NK-92 treated with Interleukin-12 subunit alpha and Interleukin-12 subunit beta, amount 100 ng/mL, for 24 hours (cell line): Measurements from ENCODE around the gene DNAH17.

Source experiments
- DNase-seq: peaks from one replicate; lab custom pipeline; 2025; lab: John Stamatoyannopoulos, UW

DNAH17 gene

GRCh38 chr17:78496311-78496710 is 80.9 kb downstream of the DNAH17 start:
- no peak for DNase-seq

DNA sequence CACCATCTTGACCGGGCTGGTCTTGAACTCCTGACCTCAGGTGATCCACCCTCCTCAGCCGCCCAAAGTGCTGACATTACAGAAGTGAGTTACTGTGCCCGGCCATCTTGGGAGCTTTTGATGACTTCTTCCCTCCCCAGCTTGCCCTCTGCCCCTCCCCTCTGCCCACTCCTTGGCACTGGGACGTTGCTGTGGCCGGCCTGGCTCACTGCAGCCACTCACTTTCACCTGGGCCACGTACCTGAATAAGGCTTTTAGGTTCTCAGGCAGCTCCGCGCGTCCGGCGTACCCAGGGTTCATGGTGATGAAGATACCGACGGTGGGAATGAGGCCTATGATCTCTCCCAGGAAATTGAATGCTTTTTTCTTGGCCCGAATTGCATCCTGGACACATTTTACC is 81.6 kb downstream of the DNAH17 start:
- no peak for DNase-seq

DNA sequence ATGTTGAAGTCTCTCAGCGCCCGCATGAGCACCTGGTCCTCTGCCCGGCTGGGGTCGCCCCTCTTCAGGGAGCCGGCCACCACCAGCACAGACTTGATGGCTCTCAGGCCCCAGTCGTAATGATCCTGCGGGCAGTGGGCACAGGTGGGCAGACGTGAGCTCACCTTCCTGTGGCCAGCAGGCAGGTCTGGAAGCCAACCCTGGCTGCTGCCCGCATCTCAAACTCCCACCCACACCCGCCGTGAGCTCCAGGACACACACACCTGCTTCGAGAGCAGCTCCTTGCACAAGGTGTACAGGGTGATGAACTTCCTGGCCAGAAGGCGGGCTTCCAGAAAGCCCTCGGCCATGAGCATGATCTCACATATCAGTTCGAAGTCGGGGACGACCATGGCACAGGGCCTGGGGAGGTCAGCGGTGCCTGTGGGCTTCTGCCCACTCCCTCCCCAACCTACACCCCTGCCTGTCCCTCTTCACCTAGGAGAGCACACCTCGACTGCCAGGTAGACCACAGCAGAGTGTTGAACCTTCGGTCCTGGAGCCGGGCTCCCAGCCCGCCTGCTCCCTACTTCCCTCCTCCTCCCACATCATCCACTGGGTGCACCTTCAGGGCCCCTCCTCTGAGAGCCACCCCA is 82.4 kb downstream of the DNAH17 start:
- no peak for DNase-seq

GRCh38 chr17:78493853-78494695 is 83.1 kb downstream of the DNAH17 start:
- DNase-seq, result no peak

DNA sequence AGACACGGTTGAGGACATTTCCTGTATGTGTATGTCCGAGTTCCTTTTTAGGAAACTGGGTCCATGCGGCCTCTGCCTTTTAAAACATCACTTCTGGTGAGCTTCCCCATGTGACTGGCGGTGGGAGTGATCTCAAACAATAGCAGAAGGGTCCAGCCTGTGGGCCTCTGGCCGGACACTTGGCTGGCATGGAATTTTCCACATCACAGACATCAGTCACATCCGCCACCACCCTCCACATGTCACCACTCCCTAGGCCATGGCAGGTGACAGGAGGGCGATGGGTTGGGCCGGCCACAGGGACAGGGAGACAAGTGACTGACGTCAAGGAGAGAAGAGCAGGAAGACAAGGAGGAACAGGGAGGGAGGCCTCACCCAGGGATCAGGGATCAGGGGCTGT is 83.7 kb downstream of the DNAH17 start:
- no peak for DNase-seq

GRCh38 chr17:78492116-78492799 is 84.9 kb downstream of the DNAH17 start:
- no peak for DNase-seq

- DNase-seq, result no peak
These were observed 85.7 kb downstream of the DNAH17 start for GRCh38 chr17:78491236-78492115.

DNA sequence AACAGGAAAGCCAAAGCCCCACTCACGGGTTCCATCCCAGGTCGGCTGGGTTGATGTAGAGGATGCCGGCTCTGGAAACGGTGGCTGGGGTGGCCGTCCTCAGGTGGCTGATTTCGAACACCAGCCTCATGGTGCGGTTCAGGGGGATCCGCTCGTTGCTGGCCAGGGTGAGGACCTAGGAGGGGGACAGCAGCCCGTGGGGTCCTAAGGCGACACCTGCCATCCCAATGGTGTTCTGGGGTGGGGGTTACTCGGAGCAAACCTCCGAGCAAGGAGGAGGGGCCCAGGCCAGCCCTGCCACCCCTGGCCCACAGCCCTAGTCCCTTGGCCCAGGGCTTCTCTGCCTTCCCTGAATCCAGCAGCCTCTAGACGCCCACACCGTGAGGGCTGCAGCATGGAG is 86.5 kb downstream of the DNAH17 start:
- DNase-seq, result no peak

- no peak for DNase-seq
These were observed 87.0 kb downstream of the DNAH17 start for GRCh38 chr17:78490156-78490555.

DNA sequence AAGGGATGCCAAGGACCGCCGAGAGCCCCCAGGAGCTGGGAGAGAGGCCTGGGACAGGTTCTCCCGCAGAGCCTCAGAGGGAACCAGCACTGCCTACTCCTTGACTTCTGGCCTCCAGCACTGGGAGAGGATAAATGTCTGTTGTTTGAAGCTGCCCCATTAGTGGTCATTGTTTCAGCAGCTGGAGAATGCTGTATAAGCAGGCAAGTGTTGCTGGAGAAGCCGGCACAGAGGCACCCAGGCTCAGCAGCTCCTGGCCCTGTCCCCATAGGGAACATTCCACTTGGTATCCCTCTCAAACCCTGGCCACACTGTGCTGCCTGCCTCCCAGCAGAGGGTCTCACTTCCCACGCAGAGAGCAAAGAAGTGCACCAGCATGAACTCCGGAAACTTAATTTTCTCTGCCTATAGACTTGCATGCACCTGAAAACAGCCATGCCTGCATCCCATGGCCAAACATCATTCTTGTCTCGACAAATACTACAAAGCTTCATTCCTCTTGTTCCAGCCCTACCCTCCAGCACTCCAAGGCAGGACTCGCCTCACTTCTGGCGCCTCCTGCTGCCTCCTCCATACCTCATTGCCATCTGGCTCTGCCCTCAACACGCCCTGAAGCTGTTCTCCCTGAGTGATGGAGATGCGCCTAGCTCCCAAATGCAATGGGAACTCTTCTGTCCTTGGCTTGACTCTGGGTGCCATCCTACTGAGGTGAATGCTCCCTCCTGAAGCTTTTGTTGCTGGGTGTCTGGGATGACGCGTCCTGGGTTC is 88.1 kb downstream of the DNAH17 start:
- DNase-seq, result no peak

GRCh38 chr17:78488156-78488555 is 89.0 kb downstream of the DNAH17 start:
- no peak for DNase-seq

GRCh38 chr17:78486946-78487680 is 90.1 kb downstream of the DNAH17 start:
- DNase-seq, result no peak

DNA sequence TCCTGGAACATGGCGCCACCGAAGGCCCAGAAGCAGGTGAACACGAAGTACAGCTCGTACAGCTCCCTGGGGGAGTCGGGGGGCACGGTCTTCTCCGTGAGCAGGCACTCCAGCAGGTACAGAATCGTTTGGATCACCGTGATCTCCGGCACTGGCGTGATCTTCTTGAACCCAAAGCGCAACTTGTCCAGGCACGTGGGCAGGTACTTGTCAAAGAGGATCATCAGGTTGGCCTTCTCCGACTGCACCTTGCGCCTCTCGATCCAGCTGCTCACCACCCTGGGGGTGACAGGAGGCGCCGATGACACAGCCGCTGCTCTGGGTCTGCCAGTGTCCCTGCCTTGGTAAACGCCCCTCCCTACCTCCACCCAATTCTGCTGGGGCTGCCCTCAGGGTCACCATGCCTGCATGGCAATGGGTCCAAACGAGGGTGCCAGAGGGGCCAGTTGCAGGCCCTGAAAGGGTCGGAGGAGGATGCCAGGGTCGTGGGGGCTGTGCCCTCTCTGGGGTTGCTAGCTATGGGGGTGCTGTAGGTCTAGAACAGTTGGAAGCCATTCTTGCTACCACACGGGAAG is 90.9 kb downstream of the DNAH17 start:
- no peak for DNase-seq

DNA sequence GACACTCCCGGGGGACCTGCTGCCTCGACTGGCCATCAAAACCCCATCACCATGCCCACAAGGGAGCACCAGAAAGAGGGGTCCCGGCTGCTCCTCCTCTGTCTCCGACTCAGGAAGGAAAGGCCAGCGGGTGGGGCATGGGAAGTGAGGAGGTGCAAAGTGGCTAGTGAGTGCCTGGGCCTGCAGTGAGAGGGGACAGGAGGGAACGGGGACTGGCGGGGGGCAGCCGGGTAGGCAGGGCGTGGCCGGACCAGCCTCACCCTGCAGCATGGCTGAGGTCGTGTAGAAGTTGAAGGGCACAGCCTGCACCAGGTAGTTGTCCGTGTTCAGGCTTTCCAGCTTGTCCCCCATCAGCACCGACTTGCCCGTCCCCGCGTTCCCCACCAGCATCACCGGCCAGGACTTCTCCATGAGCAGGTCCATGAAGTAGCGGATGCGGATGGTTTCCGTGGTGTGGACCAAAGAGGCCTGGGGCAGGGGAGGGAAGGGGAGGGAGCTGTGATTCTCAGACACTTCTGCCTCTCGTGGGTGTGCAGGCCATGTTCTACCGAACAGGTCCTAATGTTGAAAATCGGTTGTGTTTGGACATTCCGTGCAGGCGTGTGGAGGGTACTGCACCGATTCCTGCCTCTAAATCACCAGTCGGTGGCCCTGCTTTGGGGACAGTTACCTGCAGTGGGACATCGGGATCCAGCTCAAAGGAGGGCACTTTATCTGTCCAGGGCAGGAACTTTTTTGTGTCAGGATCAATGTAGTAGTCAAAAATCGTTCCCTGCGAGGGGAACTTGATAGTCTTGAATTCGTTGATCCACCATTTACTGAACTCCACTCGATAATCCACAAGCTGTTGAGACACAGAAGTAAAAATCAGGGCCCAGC is 91.7 kb downstream of the DNAH17 start:
- DNase-seq, result no peak

- DNase-seq, result no peak
These were observed 92.6 kb downstream of the DNAH17 start for GRCh38 chr17:78484271-78485246.

- DNase-seq, result no peak
These were observed 97.8 kb downstream of the DNAH17 start for GRCh38 chr17:78479369-78479768.

GRCh38 chr17:78478757-78479297 is 98.4 kb downstream of the DNAH17 start:
- no peak for DNase-seq
